Caki2 (cell line): ENCODE data around the gene EXOSC2. TPM values are rescaled to one million over a fixed set of nuclear protein-coding genes. Genes with fewer than 3 reads are reported as not detected.

Experiments used
- DNase-seq: peaks from one replicate; pipeline ENCODE4 v3.0.0-alpha.2; 2015; ENCODE audit warnings: low read depth
- in situ Hi-C: cut with HindIII; loops from 2 replicates; pipeline ENCODE4 v1.10.0; 2016; ENCODE audit warnings: low sequenced_read_pairs, low pct_unique_long_range_greater_than_20kb, mixed read lengths
- total RNA-seq: library from RNA; depleted of rRNA; stranded (reverse); fragments of >200 nt; shearing (Covaris generic); gene quantifications from 2 replicates; pipeline ENCODE4 v1.2.3, GENCODE V29; 2014; ENCODE audit warnings: low replicate concordance

The EXOSC2 gene
- total RNA-seq, 1 experiment from 2014 or later, result 41.5 TPM

DNA sequence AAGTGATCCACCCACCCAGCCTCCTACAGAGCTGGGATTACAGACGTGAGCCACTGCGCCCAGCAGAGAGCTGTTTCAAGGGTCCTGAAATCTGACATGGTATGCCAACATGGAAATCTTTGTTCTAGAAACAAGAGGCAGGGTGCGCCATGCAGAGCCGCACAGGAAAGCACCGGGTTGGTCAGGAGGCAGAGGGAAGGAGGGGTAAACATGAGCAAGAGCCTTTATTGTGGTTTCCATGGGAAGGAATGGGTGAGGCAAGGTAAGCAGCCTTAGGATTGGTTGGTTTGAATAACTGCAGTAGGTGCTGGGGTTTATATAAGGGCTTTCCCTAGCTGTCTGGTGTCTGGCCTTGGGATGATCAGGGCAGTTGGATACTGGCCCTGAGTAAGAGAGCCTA lies 5.5 kb upstream of the EXOSC2 start:
- in situ Hi-C loops, result no loop called here
- DNase-seq, result no peak

DNA sequence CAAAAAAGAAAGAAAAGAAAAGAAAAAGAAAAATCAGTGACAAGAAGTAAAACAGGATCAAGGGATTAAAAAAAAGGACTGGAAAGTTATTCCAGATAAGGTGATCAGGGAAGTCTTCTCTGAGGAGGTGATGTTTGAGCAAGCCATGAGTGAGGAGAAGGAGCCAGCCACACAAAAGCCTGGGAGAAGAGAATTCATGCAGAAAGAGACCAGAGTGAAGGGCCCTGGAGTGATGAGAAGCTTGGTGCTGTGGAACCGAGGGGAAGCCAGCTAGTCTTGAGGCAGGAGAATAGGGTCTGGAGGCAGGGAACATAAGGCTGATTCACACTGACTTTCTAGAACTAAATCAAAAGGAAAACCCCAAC lies 4.0 kb upstream of the EXOSC2 start:
- in situ Hi-C loops, result no loop called here
- no peak for DNase-seq

DNA sequence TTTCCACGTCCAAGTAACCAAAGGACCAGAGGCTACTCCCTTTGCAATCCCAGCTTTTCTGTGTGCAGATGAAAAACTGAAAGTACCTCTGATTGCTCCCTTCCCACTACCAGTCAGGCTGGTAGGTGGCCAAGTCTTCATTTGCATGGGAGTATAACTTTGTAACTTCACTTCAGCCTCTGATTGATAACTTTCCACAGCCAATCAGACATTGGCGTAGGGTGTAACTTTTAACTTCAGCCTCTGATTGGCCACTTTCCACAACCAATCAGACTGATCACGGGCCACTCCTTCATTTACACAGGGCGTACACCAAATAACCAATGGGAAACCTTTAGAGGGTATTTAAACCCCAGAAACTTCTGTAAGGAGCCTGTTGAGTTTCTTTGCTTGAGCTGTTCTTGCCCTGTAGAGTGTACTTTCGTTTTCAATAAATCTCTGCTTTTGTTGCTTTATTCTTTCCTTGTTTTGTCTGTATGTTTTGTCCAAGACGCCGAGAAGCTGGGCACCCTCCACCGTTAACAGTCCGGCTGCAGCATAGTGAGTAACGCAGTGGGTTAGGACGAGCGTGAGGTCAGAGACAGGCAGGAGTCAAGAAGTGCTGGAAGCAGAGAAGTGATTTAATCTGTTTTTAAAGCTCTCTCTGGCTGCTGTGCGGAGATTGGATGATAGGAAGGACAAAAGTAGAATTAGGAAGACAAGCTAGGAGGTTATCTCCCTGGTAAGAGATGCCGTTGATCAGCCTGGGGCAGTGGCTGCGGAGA lies 3.5 kb upstream of the EXOSC2 start:
- in situ Hi-C loops, result no loop called here
- peak; percentile 94 for DNase-seq

DNA sequence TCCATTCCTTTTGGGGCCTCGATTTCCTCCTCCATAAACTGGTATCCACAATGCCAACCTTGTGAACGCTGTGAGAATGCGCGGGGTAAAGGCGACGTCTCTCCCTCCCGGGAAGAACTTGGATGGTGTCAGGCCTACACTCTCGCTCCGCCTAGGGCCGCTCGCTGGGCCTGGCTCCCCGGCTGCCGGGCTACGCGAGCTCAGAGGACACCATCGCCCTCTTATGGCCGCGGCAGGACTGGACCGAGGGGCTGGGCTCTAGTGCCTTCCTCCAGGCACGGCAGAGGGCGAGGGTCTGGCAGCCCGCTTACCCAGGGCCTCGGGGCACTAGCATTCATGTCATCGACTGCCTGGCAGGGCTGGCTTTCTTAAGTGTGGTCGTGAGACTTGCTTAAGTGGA lies 1.3 kb upstream of the EXOSC2 start:
- no peak for DNase-seq
- in situ Hi-C loops, result no loop called here

DNA sequence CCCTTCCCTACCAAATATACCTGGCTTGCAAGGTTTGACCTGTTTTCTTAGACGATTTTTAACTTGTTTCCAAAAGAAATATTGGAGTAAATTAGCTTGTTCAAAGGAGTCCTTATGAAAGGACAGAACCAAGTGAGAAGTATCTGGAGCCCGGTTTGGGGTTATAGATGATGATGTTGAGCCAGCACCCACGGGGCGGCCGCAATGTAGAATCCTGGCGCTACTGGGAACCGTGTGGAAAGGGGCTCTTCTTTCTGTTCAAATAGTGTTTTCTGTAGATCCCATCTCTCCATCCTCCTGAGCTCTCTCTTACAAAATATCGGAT lies 517 bp upstream of the EXOSC2 start:
- in situ Hi-C loops, result no loop called here
- DNase-seq, result no peak

DNA sequence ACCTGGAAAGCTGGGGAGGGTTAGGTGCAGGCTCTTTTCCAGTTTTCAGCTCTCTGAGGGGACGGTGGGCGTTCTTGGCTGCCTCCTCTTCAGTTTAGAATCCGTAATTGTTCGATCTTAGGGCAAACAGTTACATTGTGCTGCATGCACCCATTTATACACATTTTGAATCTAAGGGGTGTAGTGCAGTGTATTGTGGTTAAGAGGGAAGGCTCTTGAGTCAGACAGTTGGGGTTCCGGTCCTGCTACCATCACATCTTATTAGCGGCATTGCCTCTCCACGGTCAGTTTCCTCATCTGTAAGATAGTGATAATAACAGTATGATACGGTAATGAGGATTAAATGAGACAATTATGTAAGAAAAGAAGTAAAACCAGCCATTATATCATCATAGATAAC lies 625 bp downstream of the EXOSC2 start:
- DNase-seq, result no peak
- in situ Hi-C loops, result no loop called here

DNA sequence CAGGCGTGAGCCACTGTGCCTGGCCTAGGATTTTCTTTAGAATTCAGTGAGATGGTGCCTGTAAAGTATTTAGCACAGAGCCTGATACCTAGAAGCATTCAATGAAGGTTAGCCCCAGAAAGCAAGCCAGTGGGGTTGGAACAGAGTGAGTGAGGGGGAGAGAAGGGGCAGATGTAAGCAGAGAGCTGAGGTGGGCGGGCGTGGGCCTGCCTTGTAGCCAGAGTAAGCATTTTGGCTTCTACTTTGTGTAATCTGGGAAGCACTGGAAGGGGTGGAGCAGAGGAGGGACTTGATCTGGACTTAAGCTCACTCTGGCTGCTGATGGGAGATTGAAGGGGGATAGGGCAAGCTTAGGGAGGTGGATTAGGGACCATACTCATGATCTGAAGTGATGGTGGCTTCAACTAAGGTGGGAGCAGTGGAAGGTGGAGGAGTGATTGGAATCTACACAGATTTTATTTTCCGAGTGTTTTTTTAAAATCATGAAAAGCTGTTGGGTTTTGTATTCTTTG lies 2.6 kb downstream of the EXOSC2 start:
- in situ Hi-C loops, result no loop called here
- DNase-seq, result no peak

DNA sequence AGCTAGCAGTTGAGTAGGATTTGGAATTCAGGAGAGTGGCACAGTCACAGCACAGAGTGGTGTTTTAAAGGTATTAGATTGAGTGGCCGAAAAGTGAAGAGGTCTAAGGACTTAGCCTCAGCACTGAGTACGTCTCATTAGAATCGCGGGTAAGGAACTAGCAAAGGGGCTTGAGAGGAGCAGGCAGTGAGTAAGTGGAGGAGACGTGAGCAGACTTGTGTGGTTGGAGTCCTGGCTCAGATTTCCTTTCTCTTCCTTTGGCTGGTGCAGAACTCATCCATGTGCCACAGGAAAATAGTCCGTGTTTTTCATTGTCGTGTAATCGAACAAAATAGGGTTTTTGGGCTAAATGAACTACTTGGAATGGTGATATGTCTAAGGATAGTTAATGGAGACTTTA lies 3.4 kb downstream of the EXOSC2 start:
- DNase-seq, result no peak
- in situ Hi-C loops, result no loop called here

DNA sequence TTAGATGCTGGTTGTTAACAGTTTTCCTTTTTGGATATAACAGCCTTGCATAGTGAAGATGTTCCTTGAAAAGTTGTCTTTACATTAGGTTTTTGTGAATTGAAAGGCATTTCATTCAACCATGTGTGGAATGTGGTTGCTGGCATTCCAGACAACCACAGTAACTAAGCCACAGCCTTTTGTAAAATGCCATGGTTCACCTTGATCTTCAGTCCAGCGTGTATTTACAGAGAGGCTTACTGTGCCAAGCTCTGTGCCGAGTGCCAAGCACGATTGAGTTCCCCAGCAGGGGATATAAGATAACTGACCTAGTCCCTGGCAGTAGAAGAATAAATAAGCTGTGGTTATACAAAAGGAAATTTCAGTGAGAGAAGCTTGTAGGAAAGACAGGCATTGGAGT lies 4.9 kb downstream of the EXOSC2 start:
- DNase-seq, result no peak
- in situ Hi-C loops, result no loop called here

DNA sequence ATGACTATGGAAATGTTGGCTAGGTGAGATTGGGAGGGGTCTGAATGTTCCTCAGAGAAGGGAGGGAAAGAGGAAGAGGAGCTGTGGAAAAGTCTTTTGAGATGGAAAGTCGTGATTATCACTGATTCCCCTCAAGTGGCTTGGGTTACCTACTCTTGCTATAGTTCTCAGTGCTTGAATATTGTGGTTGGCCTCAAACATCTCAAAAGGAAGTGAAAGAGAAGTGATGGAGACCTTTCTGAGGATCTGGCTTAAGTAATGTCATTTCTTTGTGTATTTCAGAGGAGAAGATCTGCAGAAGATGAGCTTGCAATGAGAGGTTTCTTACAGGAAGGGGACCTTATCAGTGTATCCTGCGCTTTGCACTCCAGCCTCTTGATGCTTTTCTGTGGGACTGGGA lies 5.5 kb downstream of the EXOSC2 start:
- in situ Hi-C loops, result no loop called here

DNA sequence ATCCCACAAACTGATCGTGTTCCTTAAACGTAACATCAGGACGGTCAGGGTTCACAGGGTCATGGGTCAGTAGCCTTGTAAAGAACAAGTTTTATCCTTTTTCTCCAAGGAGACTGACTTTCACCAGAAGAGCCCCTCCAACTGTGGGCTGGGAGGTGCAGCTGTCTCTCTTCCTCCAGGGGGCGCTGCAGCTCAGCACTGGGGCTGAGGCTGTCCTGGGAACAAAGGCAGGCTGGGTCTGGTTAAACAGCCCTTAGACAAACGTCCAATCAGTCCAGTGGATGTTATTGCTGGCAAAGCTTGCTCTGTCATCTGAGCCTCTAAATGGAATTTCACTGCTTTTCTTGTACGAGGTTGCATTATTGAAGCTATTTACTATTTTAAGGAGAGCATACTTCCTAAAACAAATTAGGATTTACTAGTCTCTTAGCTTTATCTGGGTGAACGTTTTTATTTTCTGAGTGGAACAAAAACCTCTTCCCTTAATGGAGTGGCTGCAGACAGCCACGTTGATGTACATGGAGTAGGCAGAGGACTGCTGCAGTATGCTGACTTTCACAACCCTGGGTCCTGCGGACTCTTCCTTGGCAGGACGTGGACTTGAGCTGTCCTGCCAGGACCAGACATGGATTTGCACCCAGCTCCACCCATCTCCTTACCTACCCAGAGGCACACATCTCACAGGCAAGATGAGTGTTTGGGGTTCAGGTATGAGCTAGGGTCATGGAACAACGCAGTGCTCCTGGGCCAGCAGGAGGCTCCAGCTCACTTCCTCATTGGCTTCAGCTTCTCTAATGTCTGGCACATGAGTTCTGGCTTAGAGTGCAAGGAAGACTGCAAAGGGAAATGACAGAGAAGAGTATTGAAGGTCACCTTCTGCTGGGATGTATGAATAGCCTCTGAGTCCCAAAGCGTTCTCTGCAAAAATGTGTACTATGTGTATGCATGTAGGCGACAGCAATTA lies 7.8 kb downstream of the EXOSC2 start:
- in situ Hi-C loops, result no loop called here
- peak; percentile 54 for DNase-seq

More for the DNA sequence above, 5.5 kb downstream of the EXOSC2 start:
- DNase-seq, result no peak

DNA sequence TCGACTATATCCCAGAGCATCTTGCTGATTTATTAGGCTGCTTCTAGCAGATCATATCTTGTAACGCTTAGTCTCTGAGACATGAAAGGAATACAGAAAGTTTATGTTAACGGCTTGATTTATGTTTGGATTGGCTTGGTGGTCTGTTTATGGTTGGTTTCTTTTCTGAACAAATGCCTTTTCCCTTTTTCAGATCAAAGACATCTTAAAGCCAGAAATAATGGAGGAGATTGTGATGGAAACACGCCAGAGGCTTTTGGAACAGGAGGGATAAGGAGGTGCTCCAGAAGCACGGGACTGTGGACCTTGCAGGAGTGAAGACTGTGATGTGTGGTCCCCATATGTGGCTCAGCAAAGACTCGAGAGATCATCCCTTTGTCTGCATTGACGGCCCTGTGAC lies 9.9 kb downstream of the EXOSC2 start:
- in situ Hi-C loops, result no loop called here
- no peak for DNase-seq

DNA sequence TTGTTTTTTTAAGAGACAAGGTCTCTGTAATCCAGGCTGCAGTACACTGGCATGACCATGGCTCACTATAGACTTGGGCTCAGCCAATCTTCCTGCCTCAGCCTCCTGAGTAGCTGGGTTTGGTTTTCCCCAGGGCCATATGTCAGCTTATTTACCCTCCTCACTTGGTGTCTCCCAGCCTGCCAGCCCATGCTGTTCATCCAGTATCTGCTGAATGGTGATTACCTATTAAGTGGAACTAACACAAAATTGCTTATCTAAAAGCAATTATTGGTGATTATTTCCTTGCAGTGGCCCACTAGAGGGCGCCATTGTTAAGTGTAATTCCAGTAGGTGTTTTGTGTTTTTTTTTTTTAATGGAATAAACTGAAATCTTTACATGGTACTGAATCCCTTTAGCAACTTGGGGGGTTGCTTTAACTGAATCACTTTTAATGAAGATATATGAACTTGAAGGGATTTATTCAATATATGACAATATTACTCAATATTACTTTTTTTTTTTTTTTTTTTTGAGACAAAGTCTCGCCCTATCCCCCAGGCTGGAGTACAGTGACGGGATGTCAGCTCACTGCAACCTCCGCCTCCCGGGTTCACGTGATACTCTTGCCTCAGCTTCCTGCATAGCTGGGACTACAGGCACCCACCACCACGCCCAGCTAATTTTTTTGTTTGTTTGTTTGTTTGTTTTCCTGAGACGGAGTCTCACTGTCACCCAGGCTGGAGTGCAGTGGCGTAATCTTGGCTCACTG lies 13.8 kb downstream of the EXOSC2 start:
- DNase-seq, result peak; percentile 48
- in situ Hi-C loops, result no loop called here

DNA sequence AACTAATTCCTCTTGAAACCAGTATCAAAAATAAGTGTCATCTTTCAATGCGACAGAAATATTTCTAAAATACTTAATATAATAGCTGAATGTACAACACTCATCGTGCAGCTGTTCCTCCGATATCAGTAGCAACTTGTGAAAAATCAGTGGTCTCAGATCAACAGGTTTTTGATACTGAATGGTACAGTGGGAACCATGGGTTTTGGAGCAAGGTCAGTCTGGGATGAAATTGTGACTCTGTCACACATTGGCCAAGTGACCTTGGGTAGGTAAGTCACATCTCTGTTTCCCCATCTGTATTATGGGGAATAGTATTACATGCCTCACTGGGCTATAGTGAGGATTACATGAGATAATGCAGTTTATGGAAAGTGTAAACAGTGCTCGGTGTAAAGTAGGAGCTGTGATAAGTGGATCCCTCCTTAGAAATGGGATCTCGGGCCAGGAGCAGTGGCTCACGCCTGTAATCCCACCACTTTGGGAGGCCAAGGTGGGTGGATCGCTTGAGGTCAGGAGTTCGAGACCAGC lies 17.3 kb downstream of the EXOSC2 start:
- in situ Hi-C loops, result no loop called here
- DNase-seq, result no peak

DNA sequence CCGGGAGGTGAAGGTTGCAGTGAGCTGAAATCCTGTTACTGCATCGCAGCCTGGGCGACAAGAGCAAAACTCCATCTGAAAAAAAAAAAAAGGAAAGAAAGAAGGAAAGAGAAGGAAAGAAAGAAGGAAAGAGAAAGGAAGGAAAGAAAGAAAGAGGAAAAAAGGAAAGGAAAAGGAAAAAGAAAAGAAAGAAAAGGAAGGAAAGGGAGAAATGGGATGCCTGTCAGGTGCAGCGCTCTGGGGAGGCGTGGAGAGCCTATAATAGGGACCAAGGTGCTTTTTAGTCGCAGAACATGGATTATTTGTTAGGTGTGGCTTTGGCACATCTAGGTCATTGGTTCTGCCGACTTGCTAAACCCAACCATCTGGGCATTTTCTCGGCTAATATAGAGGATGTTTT lies 17.9 kb downstream of the EXOSC2 start:
- no peak for DNase-seq
- in situ Hi-C loops, result no loop called here

DNA sequence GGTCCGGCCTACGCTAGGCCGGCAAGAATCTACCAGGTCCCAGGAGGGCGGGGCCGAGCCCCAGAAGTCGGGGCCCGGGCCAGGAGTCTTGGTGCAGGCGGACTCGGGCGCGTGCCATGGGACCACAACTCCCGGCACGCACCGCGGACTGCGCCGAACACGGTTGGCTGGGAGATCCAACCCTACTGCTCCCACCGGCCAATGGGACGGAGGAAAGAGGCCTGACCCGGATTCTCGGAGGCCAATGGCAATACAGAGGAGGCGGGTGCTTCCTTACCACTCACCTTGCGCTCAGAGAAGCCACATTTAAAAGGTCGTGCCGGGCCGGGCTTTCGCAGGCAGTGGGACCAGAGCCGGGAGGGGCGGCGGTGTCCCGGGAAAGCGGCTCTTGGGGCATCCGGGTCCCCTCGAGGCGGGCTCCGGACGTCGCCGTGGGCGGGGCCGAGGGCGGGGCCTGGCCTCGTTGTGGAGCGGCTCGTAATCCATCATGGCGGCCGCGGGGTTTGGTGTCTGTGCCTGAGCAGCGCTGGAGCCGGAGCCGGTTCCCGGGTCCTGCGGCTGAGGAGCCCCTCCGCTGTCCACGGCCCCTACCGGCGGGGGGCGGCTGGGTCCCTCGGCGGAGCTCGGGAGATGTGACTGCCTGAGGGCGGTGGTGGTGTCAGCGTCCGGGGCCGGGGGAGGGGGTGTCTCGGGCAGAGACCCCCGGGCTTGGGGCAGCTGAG lies 19.1 kb downstream of the EXOSC2 start:
- peak; percentile 98 for DNase-seq
- in situ Hi-C loops, result no loop called here

DNA sequence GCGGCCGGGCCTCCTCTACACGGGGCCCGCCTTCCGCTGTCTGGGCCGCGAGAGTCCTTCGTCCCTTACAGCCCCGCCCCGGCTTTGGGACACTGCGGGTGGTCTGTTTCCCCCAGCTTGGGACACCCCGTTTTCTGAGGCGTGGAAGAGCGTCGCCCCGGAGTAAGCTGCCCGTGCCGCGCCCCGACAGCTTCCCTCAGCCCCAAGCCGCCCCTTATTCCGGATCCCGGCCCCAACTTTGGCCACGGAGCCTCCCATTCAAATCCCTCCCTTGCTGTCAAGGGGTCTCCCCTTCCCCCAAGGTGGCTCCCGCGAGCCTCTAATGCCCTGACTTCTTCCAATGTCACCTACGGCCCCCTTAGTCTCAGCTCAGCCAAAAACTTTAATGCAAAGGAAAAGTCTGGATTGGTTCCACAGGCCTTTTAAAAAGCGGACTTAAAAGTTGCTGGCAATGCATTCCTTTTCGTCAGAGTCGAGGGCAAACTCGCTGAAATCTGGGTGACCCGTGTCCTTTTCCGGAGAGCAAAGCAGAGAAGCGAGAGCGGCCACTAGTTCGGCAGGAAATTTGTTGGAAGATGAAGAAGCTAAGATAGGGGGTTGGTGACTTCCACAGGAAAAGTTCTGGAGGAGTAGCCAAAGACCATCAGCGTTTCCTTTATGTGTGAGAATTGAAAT lies 19.8 kb downstream of the EXOSC2 start:
- in situ Hi-C loops, result no loop called here

More for the DNA sequence above, 19.8 kb downstream of the EXOSC2 start:
- no peak for DNase-seq
